HepG2 (cell line): ENCODE data around the gene TRAIP. TPM values are rescaled to one million over a fixed set of nuclear protein-coding genes. Genes with fewer than 3 reads are reported as not detected.
A peak's percentile ranks its signal among the peaks of the same experiment; 100 is the strongest.

Source experiments
- ASH2L ChIP-seq: fragments of 300-600, 200-600 bp; sonication (generic); IDR thresholded peaks from 2 replicates; pipeline ENCODE4 v1.7.0; 2017; ENCODE audit warnings: low read depth, mild to moderate bottlenecking, moderate library complexity, mixed read lengths, low read length; ENCODE audit not compliant: insufficient read length
- CAMTA2 ChIP-seq: sonication (generic); formaldehyde crosslinking; IDR thresholded peaks from 2 replicates; pipeline ENCODE4 v1.4.0; 2020; ENCODE audit warnings: mild to moderate bottlenecking, missing genetic modification reagents, borderline replicate concordance
- ELF3 ChIP-seq: IDR thresholded peaks from 2 replicates; pipeline ENCODE4 v1.6.1; 2016; ENCODE audit warnings: missing genetic modification reagents, missing compliant biosample characterization
- MYNN ChIP-seq: sonication (generic); formaldehyde crosslinking; IDR thresholded peaks from 2 replicates; pipeline ENCODE4 v1.4.0; 2020; ENCODE audit warnings: mild to moderate bottlenecking, low read depth, missing genetic modification reagents
- POLR2AphosphoS5 ChIP-seq: IDR thresholded peaks from 2 replicates; pipeline ENCODE4 v1.6.1; 2012; ENCODE audit warnings: low read depth, low read length
- POLR2G ChIP-seq: fragments of 200-400 bp; formaldehyde crosslinking; IDR thresholded peaks from 2 replicates; pipeline ENCODE4 v1.6.1; 2018; ENCODE audit warnings: mild to moderate bottlenecking, low read depth, low read length, moderate library complexity
- XRCC5 ChIP-seq: fragments of 200-400 bp; formaldehyde crosslinking; optimal IDR thresholded peaks from 2 replicates; pipeline ENCODE3; 2017; ENCODE audit warnings: mild to moderate bottlenecking, low read length
- ZBTB8A ChIP-seq: sonication (generic); formaldehyde crosslinking; IDR thresholded peaks from 2 replicates; pipeline ENCODE4 v1.4.0; 2020; ENCODE audit warnings: mild to moderate bottlenecking, low read depth, missing genetic modification reagents, borderline replicate concordance
- ZNF224 ChIP-seq: sonication (generic); formaldehyde crosslinking; IDR thresholded peaks from 2 replicates; pipeline ENCODE4 v1.5.0; 2020; ENCODE audit warnings: mild to moderate bottlenecking, missing genetic modification reagents
- ZNF292 ChIP-seq: sonication (generic); formaldehyde crosslinking; IDR thresholded peaks from 2 replicates; pipeline ENCODE4 v1.8.1; 2022; ENCODE audit warnings: mild to moderate bottlenecking, low read depth, missing genetic modification reagents, borderline replicate concordance
- ZNF3 ChIP-seq: IDR thresholded peaks from 2 replicates; pipeline ENCODE4 v1.7.0; 2017; ENCODE audit warnings: inconsistent platforms
- ZNF556 ChIP-seq: sonication (generic); formaldehyde crosslinking; IDR thresholded peaks from 2 replicates; pipeline ENCODE4 v1.4.0; 2020; ENCODE audit warnings: mild to moderate bottlenecking, missing genetic modification reagents, borderline replicate concordance
- ZNF563 ChIP-seq: sonication (generic); formaldehyde crosslinking; IDR thresholded peaks from 2 replicates; pipeline ENCODE4 v1.8.0; 2022; ENCODE audit warnings: mild to moderate bottlenecking, moderate library complexity, missing genetic modification reagents
- ZNF777 ChIP-seq: sonication (generic); formaldehyde crosslinking; IDR thresholded peaks from 2 replicates; pipeline ENCODE4 v1.4.0; 2020; ENCODE audit warnings: missing genetic modification reagents
- polyA plus RNA-seq, 8 experiments: library from polyadenylated mRNA; depleted of rRNA in 3 of 8; stranded (reverse) in 7 of 8; unstranded in 1 of 8; fragments of >200 nt; fragmentation: Illumina TruSeq in 4 of 8; extraction: Trizol in 4 of 8; gene quantifications; 2 replicates each; pipeline versions ENCODE4 v1.2.1 to v1.2.3, GENCODE V29; 2011 to 2016; ENCODE audit warnings: low read depth in 4 of 8, missing spikeins in 1 of 8, mixed read lengths in 1 of 8; ENCODE audit not compliant: insufficient read depth in 1 of 8
- total RNA-seq, 5 experiments: library from RNA; depleted of rRNA; stranded (reverse); fragments of >200 nt; fragmentation: Illumina TruSeq; extraction: Trizol; gene quantifications; 2 replicates each; pipeline ENCODE4 v1.2.3, GENCODE V29; 2016; ENCODE audit warnings: low read depth in 1 of 5
- TF ChIP-seq, protein P1 (sequence below): sonication (generic); formaldehyde crosslinking; IDR thresholded peaks from 2 replicates; pipeline ENCODE4 v1.5.0; 2020; ENCODE audit warnings: mild to moderate bottlenecking, missing genetic modification reagents, borderline replicate concordance
- TF ChIP-seq, protein P2 (sequence below): sonication (generic); formaldehyde crosslinking; IDR thresholded peaks from 2 replicates; pipeline ENCODE4 v1.4.0; 2020; ENCODE audit warnings: low read depth, mild to moderate bottlenecking, missing genetic modification reagents
- TF ChIP-seq, protein P3 (sequence below): fragments of 450-650 bp; IDR thresholded peaks from 2 replicates; pipeline ENCODE4 v1.6.1; 2017; ENCODE audit warnings: mild to moderate bottlenecking

Gene TRAIP
- total and polyA plus RNA-seq, 2 of the 13 experiments (the other 11 are each of a cell fraction or from before 2014, with no cell fraction given): 13.9 to 23.9 TPM

DNA sequence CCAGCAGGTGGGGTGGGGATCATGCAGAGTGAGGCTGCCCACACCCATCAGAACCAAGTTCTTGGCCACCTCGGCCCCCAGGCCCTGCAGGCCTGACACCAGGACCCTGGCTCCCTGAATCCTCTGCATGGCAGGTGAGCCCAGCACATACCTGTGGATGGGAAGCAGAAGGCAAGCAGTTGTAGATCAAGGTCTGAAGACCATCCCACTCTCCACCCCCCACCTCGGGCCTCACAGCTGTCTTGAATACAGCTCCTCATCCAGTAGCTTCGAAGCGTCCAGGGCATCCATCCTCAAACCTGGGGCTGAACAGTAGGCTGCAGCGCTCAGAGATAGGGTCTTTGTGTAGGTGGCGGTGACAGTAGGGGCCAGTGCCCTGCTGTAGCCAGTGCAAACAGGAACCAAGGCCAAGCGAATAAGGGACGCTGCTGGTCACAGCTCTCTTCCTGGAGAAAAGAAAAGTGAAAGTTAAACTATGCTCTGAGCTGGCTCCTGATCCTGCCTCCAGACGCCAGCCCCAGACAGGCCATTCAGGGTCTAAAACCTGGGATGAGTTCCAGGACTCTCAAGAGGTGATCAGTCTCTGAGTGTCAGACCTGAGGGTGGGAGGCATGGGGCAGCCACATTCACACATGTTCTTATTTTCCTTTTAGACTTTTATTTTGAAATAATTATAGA lies 42.7 kb downstream of the TRAIP start, which contains the start of gene UBA7 (continued):
- TF ChIP-seq MYNN (CRISPR knock-in tag) (peak; percentile 55; the same call in 1 of the 2 replicates), POLR2AphosphoS5 (peak; percentile 16; the same call in 1 of the 2 replicates), ZNF3 (CRISPR knock-in tag) (no peak), ZNF563 (CRISPR knock-in tag) (0 out of 2 replicates have a peak, but pooled peaks have one; percentile 44), ZNF556 (0 out of 2 replicates have a peak, but pooled peaks have one; percentile 19), XRCC5 (peak; percentile 19), CAMTA2 (CRISPR knock-in tag) (no peak), ZNF224 (CRISPR knock-in tag) (no peak), ASH2L (peak; percentile 39), ELF3 (peak; percentile 90), ZNF777 (CRISPR knock-in tag) (peak; percentile 36; the same call in 1 of the 2 replicates), ZNF292 (CRISPR knock-in tag) (peak; percentile 70; the same call in 1 of the 2 replicates), ZBTB8A (CRISPR knock-in tag) (no peak), POLR2G (peak; percentile 72)
- TF ChIP-seq, protein P1, sequence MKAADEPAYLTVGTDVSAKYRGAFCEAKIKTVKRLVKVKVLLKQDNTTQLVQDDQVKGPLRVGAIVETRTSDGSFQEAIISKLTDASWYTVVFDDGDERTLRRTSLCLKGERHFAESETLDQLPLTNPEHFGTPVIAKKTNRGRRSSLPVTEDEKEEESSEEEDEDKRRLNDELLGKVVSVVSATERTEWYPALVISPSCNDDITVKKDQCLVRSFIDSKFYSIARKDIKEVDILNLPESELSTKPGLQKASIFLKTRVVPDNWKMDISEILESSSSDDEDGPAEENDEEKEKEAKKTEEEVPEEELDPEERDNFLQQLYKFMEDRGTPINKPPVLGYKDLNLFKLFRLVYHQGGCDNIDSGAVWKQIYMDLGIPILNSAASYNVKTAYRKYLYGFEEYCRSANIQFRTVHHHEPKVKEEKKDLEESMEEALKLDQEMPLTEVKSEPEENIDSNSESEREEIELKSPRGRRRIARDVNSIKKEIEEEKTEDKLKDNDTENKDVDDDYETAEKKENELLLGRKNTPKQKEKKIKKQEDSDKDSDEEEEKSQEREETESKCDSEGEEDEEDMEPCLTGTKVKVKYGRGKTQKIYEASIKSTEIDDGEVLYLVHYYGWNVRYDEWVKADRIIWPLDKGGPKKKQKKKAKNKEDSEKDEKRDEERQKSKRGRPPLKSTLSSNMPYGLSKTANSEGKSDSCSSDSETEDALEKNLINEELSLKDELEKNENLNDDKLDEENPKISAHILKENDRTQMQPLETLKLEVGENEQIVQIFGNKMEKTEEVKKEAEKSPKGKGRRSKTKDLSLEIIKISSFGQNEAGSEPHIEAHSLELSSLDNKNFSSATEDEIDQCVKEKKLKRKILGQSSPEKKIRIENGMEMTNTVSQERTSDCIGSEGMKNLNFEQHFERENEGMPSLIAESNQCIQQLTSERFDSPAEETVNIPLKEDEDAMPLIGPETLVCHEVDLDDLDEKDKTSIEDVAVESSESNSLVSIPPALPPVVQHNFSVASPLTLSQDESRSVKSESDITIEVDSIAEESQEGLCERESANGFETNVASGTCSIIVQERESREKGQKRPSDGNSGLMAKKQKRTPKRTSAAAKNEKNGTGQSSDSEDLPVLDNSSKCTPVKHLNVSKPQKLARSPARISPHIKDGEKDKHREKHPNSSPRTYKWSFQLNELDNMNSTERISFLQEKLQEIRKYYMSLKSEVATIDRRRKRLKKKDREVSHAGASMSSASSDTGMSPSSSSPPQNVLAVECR (CRISPR knock-in tag): peak; percentile 68
- TF ChIP-seq, protein P2, sequence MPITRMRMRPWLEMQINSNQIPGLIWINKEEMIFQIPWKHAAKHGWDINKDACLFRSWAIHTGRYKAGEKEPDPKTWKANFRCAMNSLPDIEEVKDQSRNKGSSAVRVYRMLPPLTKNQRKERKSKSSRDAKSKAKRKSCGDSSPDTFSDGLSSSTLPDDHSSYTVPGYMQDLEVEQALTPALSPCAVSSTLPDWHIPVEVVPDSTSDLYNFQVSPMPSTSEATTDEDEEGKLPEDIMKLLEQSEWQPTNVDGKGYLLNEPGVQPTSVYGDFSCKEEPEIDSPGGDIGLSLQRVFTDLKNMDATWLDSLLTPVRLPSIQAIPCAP (CRISPR knock-in tag): peak; percentile 96
- TF ChIP-seq, protein P3, sequence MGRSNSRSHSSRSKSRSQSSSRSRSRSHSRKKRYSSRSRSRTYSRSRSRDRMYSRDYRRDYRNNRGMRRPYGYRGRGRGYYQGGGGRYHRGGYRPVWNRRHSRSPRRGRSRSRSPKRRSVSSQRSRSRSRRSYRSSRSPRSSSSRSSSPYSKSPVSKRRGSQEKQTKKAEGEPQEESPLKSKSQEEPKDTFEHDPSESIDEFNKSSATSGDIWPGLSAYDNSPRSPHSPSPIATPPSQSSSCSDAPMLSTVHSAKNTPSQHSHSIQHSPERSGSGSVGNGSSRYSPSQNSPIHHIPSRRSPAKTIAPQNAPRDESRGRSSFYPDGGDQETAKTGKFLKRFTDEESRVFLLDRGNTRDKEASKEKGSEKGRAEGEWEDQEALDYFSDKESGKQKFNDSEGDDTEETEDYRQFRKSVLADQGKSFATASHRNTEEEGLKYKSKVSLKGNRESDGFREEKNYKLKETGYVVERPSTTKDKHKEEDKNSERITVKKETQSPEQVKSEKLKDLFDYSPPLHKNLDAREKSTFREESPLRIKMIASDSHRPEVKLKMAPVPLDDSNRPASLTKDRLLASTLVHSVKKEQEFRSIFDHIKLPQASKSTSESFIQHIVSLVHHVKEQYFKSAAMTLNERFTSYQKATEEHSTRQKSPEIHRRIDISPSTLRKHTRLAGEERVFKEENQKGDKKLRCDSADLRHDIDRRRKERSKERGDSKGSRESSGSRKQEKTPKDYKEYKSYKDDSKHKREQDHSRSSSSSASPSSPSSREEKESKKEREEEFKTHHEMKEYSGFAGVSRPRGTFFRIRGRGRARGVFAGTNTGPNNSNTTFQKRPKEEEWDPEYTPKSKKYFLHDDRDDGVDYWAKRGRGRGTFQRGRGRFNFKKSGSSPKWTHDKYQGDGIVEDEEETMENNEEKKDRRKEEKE: no peak
